HTERT RPE-1 (cell line): ENCODE results near the gene CPNE8.

Source experiments
- in situ Hi-C: fragments of 300-500 bp; cut with MboI; formaldehyde crosslinking; loops from 4 replicates; pipeline ENCODE4 v1.14.3; 2020; ENCODE audit warnings: low sequenced_read_pairs

The CPNE8 gene

GRCh38 chr12:38653650-38654049 lies 251.7 kb downstream of the CPNE8 start:
- in situ Hi-C loops = no loop called here

GRCh38 chr12:38648813-38649212 lies 256.6 kb downstream of the CPNE8 start:
- in situ Hi-C loops = no loop called here

GRCh38 chr12:38646146-38646545 lies 259.2 kb downstream of the CPNE8 start:
- in situ Hi-C loops = no loop called here

- in situ Hi-C loops = no loop called here
These were observed 265.8 kb downstream of the CPNE8 start for GRCh38 chr12:38639625-38640024.

- in situ Hi-C loops = no loop called here
These were observed 267.0 kb downstream of the CPNE8 start for GRCh38 chr12:38638401-38638800.

GRCh38 chr12:38633511-38633910 lies 271.9 kb downstream of the CPNE8 start:
- in situ Hi-C loops = no loop called here

GRCh38 chr12:38629064-38629463 lies 276.3 kb downstream of the CPNE8 start:
- in situ Hi-C loops = no loop called here

GRCh38 chr12:38628288-38628687 lies 277.1 kb downstream of the CPNE8 start:
- in situ Hi-C loops = no loop called here

GRCh38 chr12:38625306-38625705 lies 280.1 kb downstream of the CPNE8 start:
- in situ Hi-C loops = no loop called here

- in situ Hi-C loops = no loop called here
These were observed 291.2 kb downstream of the CPNE8 start for GRCh38 chr12:38614171-38614570.

GRCh38 chr12:38610808-38611350 lies 294.5 kb downstream of the CPNE8 start:
- in situ Hi-C loops = no loop called here

GRCh38 chr12:38607295-38607694 lies 298.1 kb downstream of the CPNE8 start:
- in situ Hi-C loops = no loop called here
